ENCODE measurements around the gene PLD5. TPM values are rescaled to one million over a fixed set of nuclear protein-coding genes. Genes with fewer than 3 reads are reported as not detected.
"Not testable (repeated sequence)": the region's sequence is repeated elsewhere in the genome, so short reads cannot be mapped to it uniquely, and the experiment has no call there.

PLD5 gene
- total RNA-seq, 2 donors from 2014 or later, result 0.05 to 1.0 TPM

DNA sequence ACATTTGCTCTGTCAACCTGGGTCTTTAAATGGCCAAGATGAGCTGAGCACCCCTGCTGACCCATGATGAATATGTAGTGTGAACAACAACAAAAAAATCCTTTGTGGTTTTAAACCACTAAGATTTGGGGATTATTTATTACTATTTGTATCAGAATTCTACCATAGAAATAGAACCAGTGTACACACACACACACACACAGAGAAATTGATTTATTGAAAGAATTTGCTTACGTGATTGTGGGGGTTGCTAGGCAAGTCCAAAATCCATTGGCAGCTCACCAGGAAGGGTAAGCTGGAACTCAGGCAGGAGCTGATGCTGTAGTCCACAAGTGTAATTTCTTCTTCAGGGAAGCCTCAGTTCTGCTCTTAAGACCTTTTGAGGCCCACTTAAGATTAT lies 443.1 kb downstream of the PLD5 start:
- DNase-seq (ENCODE audit: low spot score), result no peak
- H3K27me3 ChIP-seq (replicated peaks; ENCODE audit: insufficient read depth), result no peaks in the 10 kb centered on the region
- H3K36me3 ChIP-seq, result no peaks in the 10 kb centered on the region
- intact Hi-C loops (cut with DNase I), result no loop called here
- TF ChIP-seq, protein P1, sequence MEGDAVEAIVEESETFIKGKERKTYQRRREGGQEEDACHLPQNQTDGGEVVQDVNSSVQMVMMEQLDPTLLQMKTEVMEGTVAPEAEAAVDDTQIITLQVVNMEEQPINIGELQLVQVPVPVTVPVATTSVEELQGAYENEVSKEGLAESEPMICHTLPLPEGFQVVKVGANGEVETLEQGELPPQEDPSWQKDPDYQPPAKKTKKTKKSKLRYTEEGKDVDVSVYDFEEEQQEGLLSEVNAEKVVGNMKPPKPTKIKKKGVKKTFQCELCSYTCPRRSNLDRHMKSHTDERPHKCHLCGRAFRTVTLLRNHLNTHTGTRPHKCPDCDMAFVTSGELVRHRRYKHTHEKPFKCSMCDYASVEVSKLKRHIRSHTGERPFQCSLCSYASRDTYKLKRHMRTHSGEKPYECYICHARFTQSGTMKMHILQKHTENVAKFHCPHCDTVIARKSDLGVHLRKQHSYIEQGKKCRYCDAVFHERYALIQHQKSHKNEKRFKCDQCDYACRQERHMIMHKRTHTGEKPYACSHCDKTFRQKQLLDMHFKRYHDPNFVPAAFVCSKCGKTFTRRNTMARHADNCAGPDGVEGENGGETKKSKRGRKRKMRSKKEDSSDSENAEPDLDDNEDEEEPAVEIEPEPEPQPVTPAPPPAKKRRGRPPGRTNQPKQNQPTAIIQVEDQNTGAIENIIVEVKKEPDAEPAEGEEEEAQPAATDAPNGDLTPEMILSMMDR (IDR thresholded peaks at IDR 0.05), result no peak
- TF ChIP-seq POLR2AphosphoS5 (IDR thresholded peaks at IDR 0.05), result no peak
- no peak for TF ChIP-seq POLR2A (IDR thresholded peaks at IDR 0.05)
- H3K9me3 ChIP-seq, result no peaks in the 10 kb centered on the region
- H3K27ac ChIP-seq, result no peak overlapping the region
- H3K4me3 ChIP-seq, result no peak overlapping the region
- WGBS, result 52% methylated on average over 1 of the region's 1 CpG
- no peaks in the 10 kb centered on the region for H3K4me1 ChIP-seq (replicated peaks)

DNA sequence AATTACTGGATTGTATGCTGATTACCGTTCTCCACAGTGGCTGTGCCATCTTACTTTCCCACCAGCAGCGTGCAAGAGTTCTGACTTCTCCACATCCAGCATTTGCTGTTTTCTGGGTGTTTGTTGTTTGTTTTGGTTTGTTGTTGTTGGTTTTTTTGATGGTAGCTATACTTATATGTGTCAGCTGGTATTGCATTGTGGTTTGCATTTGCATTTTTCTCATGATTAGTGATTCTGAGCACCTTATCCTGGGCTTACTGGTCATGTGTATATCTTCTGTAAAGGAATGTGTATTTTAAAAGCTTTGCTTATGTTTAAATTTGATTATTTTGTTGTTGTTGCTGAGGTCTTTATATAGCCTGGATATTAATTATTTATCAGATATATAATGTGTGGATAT lies 458.7 kb downstream of the PLD5 start:
- Histone ChIP-seq H3K36me3 (no peaks in the 10 kb centered on the region), H3K27me3 (replicated peaks; ENCODE audit: insufficient read depth) (no peaks in the 10 kb centered on the region), H3K4me3 (no peak overlapping the region), H3K27ac (no peak overlapping the region), H3K9me3 (no peaks in the 10 kb centered on the region), H3K4me1 (replicated peaks) (no peaks in the 10 kb centered on the region)
- 87% methylated on average over 2 of the region's 2 CpGs for WGBS
- intact Hi-C loops (cut with DNase I), result no loop called here
- no peak for DNase-seq (ENCODE audit: low spot score)
- TF ChIP-seq POLR2AphosphoS5 (IDR thresholded peaks at IDR 0.05) (no peak), POLR2A (IDR thresholded peaks at IDR 0.05) (no peak)
- TF ChIP-seq, protein P1 (IDR thresholded peaks at IDR 0.05), result no peak

DNA sequence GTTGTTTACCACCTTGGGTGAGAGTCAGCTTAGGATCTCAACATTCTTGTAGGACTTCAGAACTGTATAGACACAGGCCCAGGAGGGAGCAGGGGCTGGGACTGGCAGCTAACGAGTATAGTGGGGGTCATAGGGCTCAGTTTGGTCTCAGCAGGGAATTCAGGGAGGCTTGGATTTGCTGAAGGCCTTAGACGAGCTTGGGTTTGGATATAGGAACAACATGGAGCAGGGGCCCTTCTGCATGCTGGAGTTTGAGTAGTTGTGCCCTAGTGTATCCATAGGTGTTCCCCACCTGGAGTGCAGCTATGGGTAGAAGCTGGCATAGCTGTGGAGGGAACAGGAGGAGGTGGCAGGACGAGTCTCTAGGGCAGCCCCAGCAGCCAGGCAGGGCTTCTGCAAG lies 462.2 kb downstream of the PLD5 start:
- no peaks in the 10 kb centered on the region for H3K9me3 ChIP-seq
- WGBS, result 61% methylated on average over 3 of the region's 3 CpGs
- intact Hi-C loops (cut with DNase I), result no loop called here
- TF ChIP-seq POLR2A (IDR thresholded peaks at IDR 0.05) (no peak), POLR2AphosphoS5 (IDR thresholded peaks at IDR 0.05) (no peak)
- TF ChIP-seq, protein P1 (IDR thresholded peaks at IDR 0.05), result no peak
- no peak overlapping the region for H3K4me3 ChIP-seq
- no peaks in the 10 kb centered on the region for H3K27me3 ChIP-seq (replicated peaks; ENCODE audit: insufficient read depth)
- H3K4me1 ChIP-seq (replicated peaks), result no peaks in the 10 kb centered on the region
- H3K36me3 ChIP-seq, result no peaks in the 10 kb centered on the region
- H3K27ac ChIP-seq, result no peak overlapping the region
- no peak for DNase-seq (ENCODE audit: low spot score)

DNA sequence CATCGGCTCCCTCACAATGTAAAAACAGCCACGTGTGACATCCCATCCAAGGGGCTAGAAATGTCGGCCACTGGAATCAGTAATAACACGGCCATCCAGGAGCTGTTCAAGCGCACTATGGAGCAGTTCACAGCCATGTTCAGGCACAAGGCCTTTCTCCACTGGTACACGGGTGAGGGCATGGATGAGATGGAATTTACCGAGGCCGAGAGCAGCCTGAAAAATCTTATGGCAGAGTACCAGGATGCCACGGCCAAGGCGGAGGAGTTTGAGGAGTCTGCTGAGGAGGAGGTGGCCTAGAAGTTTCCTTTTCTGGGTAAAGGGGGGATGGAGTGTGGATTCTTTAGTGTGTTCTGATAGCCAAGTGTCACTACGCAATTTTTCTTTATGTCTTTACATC lies 464.5 kb downstream of the PLD5 start:
- Histone ChIP-seq H3K4me3 (no peak overlapping the region), H3K27me3 (replicated peaks; ENCODE audit: insufficient read depth) (no peaks in the 10 kb centered on the region), H3K36me3 (no peaks in the 10 kb centered on the region), H3K27ac (no peak overlapping the region), H3K4me1 (replicated peaks) (no peaks in the 10 kb centered on the region), H3K9me3 (no peaks in the 10 kb centered on the region)
- DNase-seq (ENCODE audit: low spot score), result no peak
- WGBS, result 82% methylated on average over 11 of the region's 11 CpGs
- TF ChIP-seq, protein P1 (IDR thresholded peaks at IDR 0.05), result no peak
- no peak for TF ChIP-seq POLR2AphosphoS5 (IDR thresholded peaks at IDR 0.05)
- no peak for TF ChIP-seq POLR2A (IDR thresholded peaks at IDR 0.05)
- intact Hi-C loops (cut with DNase I), result no loop called here

DNA sequence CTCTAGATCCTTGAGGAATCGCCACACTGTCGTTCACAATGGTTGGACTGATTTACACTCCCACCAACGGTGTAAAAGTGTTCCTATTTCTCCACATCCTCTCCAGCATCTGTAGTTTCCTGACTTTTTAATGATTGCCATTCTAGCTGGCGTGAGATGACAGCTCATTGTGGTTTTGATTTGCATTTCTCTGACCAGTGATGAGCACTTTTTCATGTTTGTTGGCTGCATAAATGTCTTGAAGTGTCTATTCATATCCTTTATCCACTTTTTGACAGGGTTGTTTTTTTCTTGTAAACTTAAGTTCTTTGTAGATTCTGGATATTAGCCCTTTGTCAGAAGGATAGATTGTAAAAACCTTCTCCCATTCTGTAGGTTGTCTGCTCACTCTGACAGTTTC lies 465.9 kb downstream of the PLD5 start:
- H3K4me3 ChIP-seq; H3K36me3 ChIP-seq; H3K9me3 ChIP-seq; H3K27me3 ChIP-seq (replicated peaks; ENCODE audit: insufficient read depth); DNase-seq (ENCODE audit: low spot score); H3K27ac ChIP-seq; H3K4me1 ChIP-seq (replicated peaks); intact Hi-C loops (cut with DNase I): not testable (repeated sequence)
- 83% methylated on average over 4 of the region's 4 CpGs for WGBS

DNA sequence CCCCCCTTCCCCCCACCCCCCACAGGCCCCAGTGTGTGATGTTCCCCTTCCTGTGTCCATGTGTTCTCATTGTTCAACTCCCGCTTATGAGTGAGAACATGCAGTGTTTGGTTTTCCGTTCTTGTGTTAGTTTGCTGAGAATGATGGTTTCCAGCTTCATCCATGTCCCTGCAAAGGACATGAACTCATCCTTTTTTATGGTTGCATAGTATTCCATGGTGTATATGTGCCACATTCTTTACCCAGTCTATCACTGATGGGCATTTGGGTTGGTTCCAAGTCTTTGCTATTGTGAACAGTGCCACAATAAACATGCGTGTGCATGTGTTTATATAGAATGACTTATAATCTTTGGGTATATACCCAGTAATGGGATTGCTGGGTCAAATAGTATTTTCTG lies 466.3 kb downstream of the PLD5 start:
- H3K9me3 ChIP-seq; H3K4me1 ChIP-seq (replicated peaks); H3K27ac ChIP-seq; H3K4me3 ChIP-seq; DNase-seq (ENCODE audit: low spot score); intact Hi-C loops (cut with DNase I); H3K27me3 ChIP-seq (replicated peaks; ENCODE audit: insufficient read depth); H3K36me3 ChIP-seq: not testable (repeated sequence)
- 87% methylated on average over 3 of the region's 3 CpGs for WGBS
